Anterior cingulate cortex (tissue), 58 donors: ENCODE data around the gene TTC7B.

Source experiments
- DNase-seq, 58 donors: peaks; one replicate each; lab custom pipeline; 2025; lab: John Stamatoyannopoulos, UW

Gene TTC7B

DNA sequence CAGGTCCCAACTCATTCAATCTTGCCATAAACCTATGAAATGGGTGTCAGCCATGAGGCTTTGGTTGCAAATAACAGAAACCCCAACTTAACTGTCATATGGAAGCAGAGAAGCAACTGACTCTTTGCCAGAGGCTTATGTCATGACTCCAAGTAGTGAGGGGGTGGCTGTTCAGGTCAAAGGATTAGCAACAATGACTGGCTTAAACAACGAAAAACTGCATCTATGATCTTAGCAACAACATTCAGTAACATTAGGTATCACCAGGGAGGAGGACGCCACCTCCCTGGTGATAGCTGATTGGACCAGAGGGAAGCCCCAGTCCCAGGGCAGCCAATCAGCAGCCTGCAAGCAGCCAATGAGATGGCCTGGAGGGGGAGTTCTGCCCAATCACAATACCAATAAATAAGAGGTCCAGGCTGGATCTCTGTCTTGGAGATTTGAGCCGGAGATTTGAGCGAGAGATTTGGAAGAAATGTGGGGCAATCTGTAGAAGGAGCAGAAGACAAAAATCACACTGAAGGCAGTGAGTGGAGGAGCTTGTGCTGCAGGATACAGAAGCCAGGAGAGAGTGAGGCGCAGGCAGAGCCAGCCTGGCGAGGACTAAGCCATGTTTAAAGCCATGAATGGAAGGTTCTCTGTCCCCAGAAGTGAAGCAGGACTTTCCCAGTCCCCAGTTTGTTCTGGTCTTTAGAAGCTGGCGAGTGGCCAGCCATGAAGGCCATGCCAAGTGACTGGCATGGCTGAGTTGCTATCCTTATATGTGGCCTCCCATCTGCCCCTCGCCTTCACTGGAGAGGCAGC lies 326.1 kb downstream of the TTC7B start:
- peak in 3 of 58 donors; percentile 13 to 14 (median 13) for DNase-seq

DNA sequence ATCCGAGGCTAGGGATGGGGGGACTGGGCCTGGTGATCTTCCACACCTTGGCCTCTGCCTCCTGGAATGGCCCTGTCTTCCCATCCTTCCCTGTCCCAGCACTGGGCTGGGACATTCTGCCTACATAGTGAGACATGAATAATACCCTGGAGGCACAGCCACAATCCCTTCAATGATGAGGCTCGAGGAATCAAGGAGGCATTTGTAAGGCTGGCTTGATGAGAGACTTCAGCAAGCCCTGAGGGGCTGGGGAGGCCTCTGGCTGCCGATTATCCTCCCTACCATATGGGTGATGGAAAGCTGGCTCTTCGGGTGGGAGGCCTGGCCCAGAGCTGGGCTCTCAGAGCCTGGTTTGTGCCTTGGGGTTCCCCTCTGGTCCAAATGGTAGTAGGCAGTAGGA lies 326.9 kb downstream of the TTC7B start:
- no peak for DNase-seq

DNA sequence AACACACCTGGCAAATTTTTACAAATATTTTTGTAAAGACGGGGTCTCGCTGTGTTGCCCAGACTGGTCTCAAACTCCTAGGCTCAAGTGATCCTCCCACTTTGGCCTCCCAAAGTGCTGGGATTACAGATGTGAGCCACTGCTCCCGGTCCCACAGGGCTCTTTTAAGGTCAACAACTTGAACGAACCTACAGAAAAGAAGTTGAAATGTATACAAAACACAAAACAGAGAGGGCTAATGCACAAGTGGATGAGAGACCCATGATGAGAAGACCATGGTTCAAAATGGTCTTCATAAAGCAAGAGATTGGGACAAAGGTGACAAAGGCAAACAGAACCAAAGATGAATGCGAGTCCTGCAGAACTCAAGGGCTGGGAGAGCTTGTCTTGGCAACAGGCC lies 328.0 kb downstream of the TTC7B start:
- DNase-seq, result no peak

DNA sequence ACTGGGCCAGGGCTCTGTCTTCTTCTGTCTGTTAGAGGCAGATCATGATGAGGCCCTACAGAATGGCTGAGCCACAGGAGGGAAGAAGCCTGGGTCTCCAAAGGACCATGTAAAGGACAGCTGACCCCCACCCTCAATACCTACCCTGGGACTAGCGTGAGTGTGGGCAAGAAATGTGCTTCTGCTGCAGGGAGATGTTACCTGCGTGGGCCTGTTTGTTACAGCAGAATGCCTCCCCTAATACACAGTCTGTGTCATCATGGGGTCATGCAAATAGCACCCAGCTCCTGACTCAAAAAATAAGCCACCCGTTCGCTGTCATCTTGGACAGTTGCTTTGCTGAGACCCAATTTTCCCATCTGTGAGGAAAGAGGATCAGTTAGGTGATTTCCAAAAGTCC lies 328.8 kb downstream of the TTC7B start:
- DNase-seq, result no peak

DNA sequence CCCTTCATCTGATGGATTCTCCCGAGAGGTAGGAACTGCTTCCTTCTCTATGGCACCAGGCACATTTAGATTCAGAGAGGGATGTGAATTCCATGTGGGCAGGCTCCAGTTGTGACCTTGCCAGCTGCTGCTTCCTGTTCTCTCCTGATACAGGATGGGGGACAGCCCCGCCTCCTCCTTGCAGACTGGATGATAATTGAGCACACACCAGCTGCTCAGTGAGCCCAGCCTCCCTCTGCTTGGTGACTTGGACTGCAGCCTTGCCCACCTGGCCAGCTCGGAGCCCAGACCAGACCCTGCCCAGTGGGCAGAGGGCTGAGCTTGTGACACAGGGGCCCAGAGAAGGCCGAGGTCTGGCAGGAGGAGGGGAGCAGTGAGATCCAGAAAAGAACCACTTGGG lies 329.2 kb downstream of the TTC7B start:
- peak in 32 of 58 donors; percentile 9 to 73 (median 42) for DNase-seq

DNA sequence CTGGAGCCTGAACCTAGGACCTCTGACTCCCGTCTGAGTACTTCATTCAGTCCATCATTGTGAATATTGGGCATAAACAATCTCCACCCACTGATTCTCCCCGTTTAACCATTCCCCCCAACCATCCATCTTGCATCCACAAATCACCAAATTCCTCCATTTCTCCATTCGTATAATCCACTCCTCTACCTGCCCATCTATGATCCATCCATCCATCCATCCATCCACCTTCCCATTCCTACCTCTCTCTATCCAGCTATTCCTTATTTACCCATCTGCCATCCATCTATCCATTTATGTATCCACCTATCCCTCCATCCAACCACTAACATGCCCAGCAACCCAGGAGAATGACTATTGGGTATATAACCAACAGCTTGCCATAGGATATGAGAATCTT lies 331.9 kb downstream of the TTC7B start:
- no peak for DNase-seq

DNA sequence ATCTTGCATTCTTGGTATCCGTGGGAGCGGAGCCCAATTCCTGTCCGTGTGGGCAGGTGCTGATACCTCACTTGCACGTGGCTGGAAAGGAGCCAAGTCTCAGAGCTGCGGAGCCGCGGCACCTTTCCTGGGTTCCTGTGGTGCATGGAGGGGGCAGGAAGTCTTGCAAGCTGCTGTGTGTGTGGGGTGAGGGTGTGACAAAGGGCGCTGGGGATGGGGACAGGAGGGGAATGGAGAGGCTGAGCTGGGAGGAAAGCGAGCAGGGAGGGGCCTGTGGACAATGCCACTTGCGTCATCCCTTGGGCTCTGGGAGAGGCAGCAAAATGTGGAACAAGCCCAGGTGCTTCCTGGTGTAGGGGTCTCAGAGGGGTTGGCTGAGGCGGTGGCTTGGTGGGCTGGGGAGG lies 332.7 kb downstream of the TTC7B start:
- no peak for DNase-seq

DNA sequence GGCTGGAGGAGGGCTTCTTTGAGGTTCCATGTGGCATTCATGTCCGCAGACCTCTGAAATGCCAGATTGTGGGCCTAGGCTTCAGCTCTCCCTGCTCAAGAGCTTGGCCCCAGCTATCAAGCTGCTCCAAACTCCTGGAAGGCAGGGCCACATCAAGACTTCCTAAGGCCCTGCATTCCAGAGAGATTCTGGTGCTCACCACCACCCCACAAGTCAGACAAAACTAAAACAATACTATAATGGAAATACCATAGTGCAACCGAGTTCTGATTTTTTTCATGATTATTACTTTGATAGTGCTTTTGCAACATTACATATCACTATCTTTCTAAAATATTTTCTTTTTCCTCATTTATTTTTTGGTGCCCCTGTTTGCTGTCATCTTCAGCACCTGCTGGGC lies 333.1 kb downstream of the TTC7B start:
- no peak for DNase-seq

DNA sequence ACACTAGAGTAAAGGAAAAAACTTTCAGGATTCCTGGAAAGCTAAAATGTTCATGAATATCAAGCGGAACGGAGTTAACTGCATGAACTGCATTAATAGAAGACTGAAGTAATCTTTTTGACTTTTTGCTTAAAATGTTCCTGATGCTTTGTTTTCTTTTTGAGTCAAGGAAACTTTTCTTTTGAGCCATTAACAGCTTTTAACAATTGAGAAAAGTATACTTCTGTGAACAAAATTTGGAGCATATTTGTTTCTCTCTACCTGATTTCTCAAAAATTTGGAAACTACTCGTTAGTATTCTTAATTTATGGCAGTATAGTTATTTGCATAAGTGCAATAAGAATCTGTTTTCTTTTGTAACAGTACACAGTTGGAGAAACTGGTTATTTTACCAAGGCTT lies 340.9 kb downstream of the TTC7B start:
- no peak for DNase-seq
